ELR (cell line): ENCODE data around the gene GSTM5.
"Not testable (repeated sequence)": the region's sequence is repeated elsewhere in the genome, so short reads cannot be mapped to it uniquely, and the experiment has no call there.

Experiments used
- DNase-seq: peaks from one replicate; pipeline ENCODE4 v3.0.0-alpha.2; 2015; ENCODE audit warnings: low read depth

Gene GSTM5

DNA sequence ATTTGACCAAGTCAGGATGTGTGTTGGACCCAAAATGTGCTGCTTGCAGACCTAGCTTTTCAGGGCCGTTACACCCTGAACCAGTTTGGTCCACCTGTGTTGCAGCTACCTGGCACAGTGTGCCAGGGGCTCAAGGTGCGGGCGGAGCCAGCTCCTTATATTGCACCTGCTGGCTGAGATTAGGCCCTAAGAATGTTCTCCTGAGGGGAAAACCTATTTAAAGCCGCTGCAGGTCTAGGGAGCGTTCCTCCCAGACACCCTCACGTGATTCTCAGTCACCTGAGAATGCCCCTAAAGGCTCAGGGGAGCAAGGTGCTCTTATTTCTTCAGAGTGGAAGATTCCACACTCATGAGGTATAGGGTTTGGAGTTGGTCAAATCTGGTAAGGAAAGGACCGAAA, 16.8 kb downstream of the GSTM5 start:
- no peak for DNase-seq

DNA sequence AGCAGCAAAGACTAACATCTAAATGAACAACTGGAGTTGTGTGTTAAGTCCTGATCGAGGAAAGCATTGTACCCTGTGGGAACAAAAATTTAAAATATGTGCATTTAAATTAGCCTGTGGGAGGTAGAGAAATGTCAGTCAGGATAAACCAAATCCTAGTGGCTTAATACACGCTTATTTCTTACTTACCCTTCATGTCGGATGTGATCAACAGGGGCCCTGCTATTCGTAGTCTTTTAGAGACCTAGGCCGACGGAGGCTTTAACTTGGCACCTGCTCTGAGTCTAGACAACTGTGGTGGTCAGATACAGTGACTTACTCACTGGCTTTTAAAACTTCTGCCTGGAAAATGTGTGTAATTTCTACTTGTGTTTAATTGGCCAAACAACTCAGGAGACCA, 18.6 kb downstream of the GSTM5 start:
- DNase-seq: no peak

DNA sequence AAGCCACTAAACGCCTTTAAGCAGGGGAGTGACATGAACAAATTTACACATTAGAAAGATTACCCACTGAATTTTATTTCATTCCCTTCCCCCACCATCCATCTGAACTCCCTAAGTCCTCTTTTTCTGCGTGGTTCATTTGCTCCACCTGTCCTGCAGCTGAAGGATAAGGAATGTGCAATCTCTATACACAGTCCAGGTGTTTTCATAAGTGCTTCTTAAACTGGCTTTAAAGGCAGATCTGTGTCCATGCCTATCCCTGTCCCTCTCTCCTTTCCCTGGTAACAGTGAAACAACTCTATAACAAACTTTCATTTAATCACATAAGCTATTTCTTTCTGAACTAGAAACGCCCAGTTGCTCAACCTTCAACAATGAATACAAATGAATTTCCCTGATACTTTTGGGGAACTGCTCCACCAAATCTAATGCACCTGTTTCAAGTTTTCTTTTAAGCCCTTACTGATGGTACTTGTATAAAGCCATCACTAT, 20.4 kb downstream of the GSTM5 start:
- DNase-seq: no peak

DNA sequence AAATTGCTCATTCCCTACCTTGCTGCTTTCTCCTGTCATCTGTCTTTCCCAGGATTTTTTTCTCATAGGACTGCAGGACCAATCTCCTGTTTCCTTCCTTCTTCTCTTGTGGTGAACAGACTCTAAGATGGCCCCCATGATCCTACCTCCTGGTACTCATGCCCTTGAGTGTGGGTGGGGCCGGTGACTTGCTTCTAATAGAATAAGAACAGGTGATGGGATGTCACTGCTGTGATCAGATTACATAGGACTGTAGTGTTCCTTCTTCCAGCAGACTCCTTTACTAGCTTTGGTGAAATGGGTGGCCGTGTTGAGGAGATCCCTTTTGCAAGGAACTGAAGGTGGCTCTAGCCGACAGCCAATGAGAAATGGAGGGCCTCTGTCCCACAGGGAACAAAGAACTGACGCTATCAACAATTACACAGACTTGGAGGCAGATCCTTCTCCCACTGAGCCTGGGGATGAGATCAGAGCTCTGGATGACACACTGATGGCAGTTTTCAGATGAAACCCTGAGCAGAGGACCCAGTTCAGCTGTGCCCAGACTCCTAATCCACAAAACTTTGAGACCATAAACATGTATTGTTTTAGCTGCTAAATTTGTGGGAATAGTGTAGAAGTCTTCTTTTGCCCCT, 21.3 kb downstream of the GSTM5 start:
- DNase-seq: no peak

DNA sequence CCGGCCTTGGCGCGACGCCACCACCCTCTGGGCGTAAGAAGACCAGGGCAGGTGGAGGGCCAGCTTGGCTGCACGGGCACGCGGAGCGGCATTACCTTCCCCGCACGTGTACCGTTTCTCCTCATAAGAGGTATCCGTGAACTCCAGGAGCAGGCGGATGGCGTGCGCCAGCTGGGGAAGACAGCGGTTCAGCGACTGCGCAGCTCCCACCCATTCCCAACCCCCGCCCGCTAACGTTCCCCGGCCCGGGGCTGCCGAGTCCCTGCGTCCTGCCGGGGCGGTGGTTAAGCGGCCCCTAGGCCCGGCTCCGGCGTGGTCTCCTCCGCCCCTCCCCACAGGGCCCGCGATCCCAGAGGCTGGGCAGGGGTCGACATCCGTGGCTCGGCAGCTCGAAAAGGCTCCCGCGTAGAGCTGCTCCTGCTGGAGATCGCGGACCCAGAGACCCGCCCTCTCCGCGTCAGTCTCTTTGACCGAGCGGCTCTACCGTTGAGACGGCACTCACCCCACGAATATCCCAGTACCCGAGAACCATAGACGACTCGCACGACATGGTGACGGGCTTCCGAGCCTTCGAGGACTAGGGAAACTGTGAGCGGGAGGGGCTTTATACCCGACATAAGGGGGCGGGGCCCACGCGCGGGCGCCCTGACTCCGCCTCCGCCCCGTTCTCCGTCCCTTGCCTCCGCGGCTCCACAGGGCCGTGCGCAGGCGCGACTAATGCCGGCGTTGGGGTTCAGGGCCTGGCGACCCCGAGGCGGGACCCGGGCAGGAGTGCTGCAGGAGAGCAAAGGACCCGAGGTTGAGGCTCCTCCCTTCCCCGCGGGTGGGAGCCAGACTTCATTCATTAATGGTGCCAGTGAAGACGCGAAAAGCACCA, 27.9 kb downstream of the GSTM5 start:
- DNase-seq: peak; percentile 75

DNA sequence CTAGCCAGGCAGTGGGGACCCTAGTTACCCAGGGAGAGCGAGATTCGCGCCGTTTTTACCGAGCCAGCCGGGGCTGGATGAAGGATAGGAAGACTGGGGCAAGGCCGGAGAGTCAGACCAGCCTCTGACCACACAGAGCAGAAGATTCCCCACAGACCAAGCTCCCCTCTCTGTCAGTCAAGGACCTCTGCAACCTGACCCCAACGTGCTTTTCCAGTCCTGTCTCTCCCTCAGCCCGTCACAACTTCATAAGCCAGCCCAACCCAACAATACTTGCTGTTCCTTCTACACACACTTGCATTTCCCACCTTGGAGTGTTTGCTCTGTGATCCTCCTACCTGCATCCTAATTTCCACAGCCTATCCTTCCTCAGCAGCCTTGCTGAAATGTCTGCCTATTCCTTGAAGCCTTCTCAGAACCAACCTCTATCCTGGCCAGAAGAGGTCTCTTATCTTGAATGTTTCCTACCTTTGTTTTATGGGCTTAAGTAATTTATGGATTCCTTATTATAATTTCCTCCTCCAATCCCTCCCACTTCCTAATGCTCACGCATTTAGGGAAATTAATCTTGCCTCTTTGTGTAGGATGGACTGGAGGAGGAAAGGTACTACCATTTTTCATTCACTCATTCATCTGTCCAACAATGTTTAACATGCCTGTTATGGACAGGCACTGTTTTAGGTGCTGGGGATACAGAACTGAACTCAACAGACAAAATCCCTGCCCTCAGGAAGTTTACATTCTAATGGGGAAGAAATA, 28.7 kb downstream of the GSTM5 start, which contains the start of gene GSTM3:
Gene GSTM3, minus strand, starts transcription at position 424 of the 759 bp plus-strand sequence. CDS start 751 bp downstream, outside the sequence.
- peak; percentile 3 for DNase-seq

DNA sequence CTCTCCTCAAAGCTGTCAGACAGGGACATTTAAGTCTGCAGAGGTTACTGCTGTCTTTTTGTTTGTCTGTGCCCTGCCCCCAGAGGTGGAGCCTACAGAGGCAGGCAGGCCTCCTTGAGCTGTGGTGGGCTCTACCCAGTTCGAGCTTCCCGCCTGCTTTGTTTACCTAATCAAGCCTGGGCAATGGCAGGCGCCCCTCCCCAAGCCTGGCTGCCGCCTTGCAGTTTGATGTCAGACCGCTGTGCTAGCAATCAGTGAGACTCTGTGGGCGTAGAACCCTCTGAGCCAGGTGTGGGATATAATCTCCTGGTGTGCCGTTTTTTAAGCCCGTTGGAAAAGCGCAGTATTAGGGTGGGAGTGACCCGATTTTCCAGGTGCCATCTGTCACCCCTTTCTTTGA, 36.3 kb downstream of the GSTM5 start:
- DNase-seq: not testable (repeated sequence)

DNA sequence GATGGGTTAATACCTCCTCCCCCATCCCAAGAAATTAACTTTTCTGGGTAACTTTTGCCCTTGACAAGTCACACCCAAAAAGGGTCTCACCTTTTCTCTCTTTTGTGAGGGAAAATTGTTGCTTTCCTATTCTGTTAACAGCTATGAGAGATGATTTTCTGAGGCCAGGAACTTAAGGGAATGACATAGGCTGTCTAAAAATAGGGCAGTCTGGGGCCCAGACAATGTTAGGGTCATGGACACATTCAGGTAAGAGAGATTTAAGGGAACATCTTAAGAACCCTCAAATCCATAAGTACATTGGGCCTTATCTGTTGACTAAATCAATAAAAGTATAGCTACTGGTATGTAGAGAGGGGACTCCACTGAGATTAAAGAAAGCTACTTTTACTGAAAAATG, 37.2 kb downstream of the GSTM5 start:
- DNase-seq: no peak

DNA sequence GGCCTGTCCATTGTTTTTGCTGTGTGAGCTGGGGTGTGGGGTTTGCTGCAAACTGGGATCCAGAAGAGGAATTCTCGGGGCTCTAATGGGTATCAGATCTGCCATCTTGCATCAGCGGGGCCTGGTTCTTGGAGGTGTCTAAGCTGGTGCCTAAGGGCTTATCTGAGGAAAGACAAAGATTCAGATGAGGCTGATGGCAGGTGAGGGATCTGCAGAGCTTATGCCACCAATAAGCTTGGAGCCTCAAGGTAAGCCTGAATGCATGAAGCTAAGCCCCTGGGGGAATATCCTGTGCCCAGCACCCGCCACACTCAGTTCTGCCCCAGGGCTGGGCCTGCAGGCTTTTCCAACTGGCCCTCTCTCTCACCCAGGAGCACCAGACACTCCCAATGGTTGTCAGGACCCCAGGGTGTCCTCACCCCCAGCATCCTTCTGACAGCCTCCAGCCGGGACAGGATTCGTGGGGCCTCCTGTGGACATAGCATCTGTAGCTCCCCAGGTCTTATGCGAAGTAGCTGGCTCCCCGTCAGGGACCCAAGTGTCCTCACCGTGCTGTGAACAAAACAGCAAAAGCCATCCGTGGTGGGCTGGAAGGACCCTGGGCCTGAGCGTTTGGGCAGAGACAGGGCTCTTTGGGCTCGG, 38.3 kb downstream of the GSTM5 start:
- DNase-seq: no peak

DNA sequence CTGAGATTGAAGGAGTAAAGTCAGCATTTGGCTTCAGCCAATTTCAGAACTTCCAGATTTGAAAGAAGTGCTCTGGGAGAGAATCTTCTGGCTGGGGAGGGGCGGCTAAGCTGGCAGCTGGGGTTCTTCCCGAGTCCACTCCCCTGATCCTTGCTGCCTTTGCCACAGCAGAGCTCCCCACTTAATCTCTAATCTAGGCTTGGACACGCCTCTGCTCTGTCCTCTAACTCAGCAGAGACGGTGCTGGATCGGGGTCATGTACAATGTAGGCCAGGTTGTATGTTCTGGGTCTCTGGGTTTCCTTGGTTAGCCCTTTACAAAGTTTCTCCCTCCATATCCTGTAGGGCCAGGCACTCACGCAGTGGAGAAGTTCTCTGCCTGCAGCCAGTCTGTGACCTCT, 38.9 kb downstream of the GSTM5 start:
- no peak for DNase-seq

DNA sequence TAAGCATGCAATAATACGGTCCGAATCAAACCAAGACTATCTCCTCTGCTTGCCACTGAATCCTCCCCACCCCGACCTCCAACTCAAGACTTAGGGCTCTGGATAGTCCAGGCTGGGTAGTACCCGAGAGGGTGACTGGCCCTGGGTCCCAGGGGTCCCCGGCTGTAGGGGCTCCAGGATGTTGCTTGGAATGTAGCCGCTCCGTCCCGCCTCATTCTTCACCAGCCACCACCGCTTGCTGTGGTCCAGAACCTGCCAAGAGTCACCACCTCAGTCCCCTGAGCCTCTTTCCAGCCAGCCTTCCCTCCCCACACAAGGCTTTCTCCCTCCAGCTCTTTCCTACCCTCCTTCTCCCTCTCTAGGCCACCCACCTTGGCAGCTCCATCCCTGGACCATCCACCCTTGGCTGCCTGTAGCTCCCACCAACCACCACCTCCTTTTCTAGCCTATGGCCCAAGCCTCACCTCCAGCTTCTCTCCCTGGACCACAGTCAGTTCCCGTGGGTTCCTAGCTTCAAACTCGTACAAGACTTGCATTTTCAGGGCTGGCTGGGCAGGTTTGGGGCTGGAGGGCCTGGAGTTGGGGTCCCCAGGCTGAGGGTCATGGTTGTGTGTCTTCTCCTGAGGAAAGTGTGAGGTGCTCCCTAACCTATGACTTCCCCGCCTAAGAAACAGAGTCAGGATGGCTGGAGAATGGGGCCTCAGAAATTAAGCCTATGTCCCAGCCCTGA, 39.6 kb downstream of the GSTM5 start:
- no peak for DNase-seq

DNA sequence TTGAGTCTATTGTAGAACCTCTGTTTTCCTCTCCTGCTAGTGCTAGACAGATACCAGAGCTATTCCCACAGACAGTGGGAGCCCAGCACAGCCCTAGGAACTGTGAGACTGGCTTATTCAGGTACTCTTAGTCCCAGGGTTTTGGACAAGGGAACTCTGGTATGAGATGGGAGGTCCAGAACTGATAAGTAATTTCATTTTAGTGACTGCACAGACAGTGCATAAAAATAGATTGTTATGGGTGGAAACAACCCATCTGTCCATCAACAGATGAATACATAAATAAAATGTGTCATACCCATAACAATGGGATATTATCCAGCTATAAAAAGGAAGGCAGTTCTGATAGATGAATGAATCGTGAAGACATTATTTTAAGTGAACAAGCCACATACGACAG, 42.7 kb downstream of the GSTM5 start:
- no peak for DNase-seq

DNA sequence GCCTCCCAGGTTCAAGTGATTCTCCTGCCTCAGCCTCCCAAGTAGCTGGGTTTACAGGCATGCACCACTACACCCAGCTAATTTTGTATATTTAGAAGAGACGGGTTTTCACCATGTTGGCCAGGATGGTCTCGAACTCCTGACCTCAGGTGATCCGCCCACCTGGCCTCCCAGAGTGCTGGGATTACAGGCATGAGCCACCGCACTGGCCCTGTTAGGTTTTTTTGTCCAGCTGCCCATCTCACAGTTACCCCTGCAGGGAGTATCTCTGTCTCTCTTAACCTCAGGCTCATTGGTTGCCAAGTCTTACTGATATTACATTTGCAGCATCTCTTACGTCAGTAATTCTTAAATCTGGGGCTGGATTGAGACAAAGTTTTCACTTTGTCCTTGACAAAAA, 44.3 kb downstream of the GSTM5 start:
- DNase-seq: not testable (repeated sequence)

DNA sequence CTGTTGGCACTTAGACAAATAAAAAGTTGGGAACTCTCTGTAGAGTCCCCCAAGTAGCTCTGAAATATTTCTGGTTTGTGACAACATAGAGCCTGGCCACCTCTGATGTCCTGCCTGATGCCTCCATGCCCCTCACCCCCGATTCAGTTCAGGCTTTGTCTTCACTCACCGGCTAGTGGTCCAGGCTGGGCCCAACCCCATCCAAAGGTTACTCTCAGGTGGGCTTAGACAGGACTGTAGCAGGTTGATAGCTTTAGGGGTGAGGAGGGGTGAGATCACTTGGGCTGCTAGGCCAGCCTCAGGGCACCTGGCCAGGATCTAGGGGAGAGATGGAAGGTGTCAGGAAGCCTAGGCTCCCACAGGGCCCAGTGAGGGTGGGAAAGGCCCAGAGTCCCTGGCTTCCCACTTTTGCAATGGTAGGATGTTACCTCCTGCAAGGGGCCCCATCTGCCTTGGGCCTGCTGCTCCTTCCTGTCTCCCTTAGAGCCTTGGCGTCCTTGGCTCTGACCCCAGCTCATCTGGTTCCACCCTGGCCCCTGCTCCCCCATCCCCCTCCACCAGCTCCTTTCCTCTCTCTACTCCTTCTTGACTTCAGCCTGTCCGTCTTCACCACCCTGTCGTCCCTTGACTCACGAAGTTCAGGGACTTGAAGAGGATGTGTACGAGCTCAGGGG, 44.9 kb downstream of the GSTM5 start:
- DNase-seq: no peak

DNA sequence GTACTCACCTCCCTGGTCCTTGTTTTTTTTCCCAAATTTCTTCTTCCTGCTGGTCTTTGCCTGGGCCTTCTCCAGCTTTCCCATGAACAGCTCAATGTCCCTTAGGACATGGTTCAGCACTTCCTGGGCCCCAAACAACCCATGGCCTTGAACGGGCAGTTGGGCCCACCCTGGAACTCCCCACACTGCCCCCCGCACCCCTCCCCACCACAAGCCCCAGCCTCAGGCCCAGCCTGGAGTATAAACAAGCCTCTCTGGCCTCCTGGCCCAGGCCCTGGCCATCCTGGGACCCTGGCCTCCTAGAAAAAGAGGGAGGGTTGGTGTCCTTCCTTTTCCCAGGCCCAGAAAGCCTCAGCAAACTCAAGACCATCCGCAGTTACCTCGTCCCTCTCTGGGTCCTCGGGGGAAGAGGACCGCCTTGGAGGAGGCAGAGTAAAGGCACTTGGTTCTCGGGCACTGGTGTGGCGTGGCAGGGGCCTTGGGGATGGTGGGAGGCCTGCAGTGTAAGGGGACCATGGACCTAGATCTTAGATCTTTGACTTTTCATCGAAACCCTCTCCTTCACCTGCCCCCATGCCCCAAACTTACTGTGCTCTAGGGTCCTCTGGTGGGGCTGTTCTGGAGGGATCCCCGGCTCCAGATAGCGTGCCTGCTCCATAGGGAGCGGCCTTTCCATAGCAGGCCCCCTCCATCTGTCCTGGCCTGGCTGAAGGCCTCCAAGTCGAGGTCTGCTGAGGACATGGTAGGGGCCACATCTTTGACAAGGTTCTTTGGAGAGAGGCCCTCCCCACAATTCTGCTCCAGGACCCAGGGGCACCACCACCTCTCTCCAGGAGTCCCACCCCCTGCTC, 46.1 kb downstream of the GSTM5 start:
- DNase-seq: no peak

DNA sequence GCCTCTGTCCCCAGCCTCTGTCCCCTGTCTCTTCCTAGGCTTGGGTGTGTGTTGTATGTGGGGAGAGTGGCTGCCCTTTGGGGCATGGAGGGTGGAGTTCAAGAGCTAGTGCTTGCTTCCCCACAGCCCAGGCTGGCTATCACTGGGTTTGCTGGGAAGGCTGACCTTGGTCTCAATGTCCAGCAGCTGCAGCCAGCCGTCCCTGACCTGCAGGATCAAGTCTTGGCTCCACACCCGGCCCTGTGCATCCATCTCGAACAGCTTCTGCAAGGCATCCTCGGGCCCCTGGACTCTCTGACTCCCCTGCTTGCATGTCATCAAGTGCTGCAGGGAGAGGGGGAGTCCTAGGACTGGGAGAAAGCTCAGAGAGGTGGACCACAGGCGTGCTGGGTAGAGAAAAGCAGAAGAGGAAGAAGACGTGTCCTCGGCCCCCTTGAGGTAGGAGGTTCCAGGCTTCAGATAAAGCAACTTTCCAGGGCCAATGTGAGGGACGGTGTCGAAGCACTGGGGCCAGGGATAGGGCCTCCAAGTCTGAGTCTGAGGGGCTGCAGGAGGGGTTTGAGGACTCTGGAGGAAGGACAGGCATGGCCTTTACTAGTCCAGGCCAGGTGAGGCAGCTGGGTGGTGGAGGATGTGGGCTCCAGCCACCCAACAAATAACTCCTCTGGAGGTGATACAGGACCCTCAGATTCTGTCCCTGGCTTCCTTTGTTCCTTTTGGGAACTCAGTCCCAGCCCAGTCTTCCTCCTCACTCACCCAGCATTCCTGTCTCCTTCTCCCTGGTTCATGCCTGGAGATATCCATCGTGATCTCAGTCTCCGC, 47.7 kb downstream of the GSTM5 start:
- DNase-seq: no peak

DNA sequence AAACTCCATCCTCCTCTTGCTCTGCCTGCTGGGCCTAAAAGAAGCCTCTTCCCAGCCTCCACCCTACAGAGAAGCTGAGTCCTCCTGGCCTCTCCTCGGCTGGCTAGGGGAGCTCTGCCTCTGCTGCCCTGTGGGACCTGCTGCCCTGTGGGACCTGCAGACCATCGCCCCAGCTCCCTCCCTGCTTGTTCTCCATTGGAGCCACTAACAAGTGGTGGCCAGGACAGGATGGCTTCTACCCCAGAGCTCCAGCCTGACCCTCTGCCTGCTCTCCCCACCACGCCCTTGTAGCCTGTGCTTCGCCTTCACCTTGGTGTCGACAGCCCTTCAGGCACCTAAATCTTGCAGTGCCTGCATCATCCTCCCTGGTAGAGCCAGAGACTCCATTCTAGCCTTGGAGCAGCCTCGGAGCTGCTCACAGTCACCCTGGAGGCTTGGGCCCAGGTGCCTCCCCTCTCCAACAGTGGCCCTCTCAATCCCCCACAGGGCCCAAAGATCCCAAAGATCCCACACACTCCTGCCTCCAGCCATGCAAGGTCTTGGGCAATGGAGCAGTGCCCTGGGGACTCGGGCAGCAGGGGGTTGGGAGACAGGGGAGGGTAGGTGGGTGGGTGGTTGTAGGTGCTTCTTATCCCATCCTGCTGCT, 48.7 kb downstream of the GSTM5 start:
- DNase-seq: no peak

DNA sequence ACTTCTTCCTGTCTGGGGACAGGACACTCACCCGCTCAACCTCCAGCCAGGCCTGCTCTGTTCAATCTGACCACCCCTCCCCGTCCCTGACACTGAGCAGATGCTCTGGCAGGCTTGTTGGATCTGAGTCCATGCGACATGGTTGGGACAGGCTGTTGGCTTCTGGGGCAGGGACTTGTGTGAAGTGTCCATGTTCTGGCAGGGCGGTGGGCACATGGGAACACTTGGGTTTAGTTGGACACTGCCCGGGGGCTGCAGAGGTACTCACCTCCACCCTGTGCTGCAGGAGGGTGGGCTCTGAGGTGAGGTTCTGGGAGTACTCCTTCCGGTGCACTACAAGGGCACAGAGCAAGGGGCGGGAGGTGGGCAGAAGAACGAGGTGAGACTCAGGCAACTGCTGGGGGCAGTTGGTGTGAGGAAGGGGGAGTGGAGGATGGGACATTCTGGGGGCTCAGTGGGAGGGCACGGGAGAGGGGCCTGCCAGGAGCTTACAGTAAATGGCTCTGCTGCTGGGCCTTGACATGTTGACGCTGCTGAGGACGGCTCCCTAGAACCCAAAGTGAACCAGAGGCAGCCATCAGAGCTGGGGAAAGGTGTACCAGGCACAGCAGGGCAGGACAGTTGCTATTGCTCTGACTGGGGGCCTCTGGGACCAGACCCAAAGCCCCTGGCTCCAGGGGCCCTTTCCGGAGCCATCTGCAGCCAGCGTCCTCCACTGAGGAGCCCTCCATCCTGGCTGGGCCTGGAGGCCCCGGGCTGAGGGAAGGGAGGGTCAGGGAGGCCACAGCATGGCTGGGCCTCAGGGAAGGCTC, 49.4 kb downstream of the GSTM5 start:
- DNase-seq: no peak
